Lung microvascular endothelial cell (primary cell): ENCODE results near the gene NCOR2. TPM values are rescaled to one million over a fixed set of nuclear protein-coding genes. Genes with fewer than 3 reads are reported as not detected.

Experiments used
- DNase-seq, 2 donors: peaks; one replicate each; pipeline versions ENCODE4 v3.0.0 to v3.0.0-alpha.2; 2010; ENCODE audit warnings: low read depth in 2 of 2
- total RNA-seq: library from RNA; depleted of rRNA; stranded (reverse); fragments of >200 nt; gene quantifications from 2 replicates; pipeline ENCODE4 v1.2.1, GENCODE V29; 2014

Gene NCOR2
- total RNA-seq, 1 donor from 2014 or later: 10.5 TPM

GRCh38 chr12:124560146-124560890, 7.1 kb downstream of the NCOR2 start:
- DNase-seq: no peak

DNA sequence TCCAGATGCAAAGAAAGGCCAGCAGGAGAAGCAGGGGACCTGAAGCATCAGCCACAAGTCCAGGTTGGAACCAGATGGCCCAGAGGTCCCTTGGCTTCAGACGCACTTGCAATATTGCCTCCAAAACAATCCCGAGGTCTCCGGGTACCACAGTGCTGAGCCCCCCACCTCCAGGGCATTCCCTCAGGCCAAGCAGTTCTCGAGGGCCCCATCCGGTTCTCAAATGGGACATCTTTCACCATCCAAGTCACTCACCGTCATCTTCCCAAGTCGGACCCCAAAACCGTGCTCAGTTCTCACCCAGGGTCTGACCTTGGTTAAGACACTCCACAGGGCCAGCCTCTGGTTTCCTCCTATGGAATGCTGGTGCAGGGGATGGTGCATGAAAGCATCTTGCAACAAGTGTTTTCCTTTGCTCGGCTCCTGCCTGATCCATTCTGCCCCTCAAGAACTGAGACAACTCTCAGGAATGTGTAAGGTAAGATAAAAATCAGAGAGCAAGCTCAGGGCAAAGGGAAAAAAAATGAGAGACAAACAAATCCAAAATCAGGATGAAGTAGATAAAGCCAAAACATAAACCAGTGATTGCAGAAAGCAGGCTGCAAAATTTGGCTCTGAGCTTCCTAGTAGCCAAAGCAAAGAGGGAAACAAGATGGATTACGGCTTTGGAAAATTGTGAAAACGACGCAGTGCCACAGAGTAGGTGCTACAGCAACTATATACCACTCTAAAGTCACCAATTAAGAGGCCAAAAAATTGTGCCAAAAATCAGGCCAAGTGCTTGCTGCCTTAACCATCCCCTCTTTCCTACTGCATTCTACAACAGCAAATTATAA, 8.0 kb downstream of the NCOR2 start:
- no peak for DNase-seq

DNA sequence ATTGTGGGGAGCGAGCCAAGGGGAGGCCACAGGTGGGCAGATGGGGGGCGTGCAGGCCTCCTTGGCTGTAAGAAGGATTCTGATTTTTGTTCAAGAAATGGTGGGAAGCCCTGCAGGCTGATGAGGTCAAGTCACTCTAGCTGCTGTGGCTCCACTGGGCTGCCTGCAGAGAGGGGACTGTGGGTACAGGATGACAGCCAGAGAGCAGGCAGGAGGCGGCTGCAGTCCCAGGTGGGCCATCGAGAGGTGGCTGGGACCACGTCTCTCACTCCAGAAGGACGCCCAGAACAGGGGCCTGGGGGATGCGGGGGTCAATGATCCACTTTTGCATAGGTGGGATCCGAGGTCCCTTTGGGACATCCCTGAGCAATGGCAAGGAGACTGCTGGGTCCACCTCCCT, 9.1 kb downstream of the NCOR2 start:
- no peak for DNase-seq

GRCh38 chr12:124557518-124558223, 9.7 kb downstream of the NCOR2 start:
- no peak for DNase-seq

- DNase-seq: no peak
Observed at GRCh38 chr12:124556896-124557501, 10.4 kb downstream of the NCOR2 start.

- DNase-seq: no peak
Observed at GRCh38 chr12:124556074-124556466, 11.3 kb downstream of the NCOR2 start.

- no peak for DNase-seq
Observed at GRCh38 chr12:124555168-124556073, 12.0 kb downstream of the NCOR2 start.

DNA sequence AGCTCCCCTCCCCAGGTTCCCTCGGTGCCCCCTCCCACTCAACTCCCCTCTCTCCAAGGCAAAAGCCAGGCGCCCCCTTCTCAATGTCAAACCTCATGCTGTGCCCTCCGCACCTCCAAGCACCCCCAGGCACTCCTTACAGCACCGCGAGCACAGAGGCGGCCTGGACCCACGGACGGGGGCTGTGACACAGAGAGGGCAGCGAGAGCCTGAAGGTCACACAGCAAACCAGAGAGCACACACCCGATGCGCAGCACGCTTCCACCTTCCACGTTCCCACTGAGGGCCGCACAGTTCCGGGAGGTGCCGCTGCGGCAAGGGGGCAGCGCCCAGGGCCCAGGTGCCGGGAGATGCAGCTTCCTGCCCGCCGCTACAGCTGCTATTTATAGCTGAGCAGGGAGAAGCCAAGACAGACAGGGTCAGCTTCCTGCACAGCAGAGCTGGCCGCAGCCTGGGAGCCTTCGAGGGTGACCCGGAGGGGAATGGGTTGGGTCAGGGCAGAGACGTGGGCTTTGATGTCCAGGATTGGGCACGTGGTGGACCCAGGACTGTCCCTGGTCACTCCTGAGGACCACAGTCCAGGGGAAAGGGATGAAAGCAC, 12.9 kb downstream of the NCOR2 start:
- DNase-seq: peak; percentile 25 to 69

DNA sequence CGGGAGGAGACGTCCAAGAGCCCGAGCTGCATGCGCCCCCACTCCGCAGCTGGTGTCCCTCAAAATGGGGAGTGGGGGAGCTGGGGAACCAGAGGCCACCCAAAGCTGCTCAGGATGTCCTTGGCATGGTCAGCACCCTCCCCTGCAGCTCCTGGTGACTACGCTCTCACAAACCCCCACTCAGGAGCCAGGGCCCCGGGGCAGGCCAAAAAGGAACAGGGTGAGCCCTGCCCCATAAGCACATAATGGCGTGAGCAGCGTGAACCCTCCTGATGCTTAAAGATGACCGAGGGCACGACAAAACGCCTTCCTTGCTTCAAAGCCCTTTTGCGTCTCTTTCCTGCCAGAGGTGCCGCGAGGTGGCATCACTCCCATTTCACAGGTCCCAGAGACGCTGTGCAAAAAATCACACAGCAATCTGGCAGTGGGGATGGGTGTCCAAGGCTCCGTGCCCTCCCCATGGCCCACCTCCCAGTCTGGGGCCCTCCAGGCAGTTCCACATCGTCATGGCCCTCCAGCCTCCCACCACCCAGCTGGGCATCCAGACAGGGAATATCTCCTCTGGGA, 13.5 kb downstream of the NCOR2 start:
- DNase-seq: no peak

GRCh38 chr12:124551268-124552144, 15.9 kb downstream of the NCOR2 start:
- peak; percentile 31 to 45 for DNase-seq

DNA sequence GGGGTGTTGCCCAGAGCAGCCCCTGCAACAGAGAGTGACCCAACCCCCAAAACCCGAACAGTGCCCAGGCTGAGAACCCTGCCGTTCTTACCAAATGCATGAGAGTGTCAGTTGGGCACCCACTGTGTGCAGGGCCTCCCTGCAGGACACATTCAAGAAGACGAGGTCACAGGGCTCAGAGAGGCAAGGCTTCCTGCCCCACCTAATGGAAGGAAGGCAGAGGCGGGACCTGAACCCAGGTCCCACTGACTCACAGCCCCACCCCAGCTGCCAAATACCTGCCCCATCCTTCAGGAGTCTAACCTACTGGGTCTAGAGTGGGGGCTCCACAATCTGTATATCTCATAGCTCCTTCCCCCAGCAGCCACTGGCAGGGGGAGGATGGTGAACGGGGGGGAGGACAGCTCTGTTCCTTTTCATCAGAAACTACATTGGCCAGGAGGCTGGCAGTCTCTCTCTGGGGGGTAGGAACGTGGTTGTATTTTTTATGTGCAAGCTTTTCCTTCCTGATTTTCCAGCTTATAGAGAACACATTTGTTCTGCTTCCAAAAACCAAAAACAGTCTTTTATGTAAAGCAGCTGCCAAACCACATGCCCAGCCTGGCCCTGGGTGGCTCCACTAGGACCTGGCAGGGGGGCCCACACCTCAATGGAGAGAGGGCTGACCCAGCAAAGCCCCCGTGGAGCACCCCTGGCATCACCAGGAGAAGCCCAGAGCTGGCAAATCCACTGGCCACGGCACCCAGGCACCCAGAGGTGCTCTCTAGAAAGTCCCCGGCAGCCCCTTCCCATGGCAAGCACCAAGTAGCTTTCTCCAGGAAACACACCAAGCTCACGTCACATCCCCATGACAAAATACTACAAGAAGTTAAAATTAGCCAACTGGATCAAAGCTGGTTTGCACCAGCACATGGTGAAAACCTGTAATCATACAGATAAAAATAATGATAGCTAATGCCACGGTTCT, 17.0 kb downstream of the NCOR2 start:
- DNase-seq: peak; percentile 67 to 71

DNA sequence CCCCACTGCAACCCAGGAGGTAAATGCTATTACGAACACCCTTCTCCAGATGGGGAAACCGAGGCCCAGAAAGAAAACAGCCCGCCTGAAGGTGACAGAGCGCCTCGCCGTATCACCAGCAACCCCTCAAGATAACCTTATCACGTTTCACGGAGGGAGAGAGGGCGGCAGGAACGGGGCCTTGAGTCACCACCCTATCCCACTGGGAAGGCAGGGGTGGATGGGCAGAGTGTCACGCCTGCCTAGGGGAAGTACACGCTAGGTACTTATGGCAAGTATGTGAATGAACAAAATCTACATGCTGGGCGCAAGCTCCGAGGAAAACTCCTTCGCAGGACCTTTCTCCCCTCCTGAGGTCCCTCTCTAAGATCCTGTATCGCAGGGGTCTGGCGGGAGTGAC, 17.8 kb downstream of the NCOR2 start:
- peak in 1 of 2 donors; percentile 56 for DNase-seq

- DNase-seq: peak; percentile 76 to 87
Observed at GRCh38 chr12:124548854-124549378, 18.5 kb downstream of the NCOR2 start.

DNA sequence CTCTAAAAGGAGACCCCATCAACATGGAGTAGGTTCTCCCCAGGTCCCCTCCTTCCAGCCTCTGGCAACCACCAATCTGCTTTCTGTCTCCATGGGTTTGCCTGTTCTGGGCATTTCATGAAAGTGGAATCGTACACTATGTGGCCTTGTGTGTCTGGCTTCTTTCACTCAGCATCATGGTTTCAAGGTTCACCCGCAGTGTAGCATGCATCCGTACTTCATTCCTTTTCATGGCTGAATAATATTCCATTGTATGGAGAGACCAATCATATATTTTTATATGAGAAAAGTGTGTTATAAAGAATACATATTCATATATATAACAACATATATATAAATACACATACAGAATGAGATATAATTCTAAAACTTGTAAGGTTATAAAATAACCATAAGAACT, 19.8 kb downstream of the NCOR2 start:
- no peak for DNase-seq

DNA sequence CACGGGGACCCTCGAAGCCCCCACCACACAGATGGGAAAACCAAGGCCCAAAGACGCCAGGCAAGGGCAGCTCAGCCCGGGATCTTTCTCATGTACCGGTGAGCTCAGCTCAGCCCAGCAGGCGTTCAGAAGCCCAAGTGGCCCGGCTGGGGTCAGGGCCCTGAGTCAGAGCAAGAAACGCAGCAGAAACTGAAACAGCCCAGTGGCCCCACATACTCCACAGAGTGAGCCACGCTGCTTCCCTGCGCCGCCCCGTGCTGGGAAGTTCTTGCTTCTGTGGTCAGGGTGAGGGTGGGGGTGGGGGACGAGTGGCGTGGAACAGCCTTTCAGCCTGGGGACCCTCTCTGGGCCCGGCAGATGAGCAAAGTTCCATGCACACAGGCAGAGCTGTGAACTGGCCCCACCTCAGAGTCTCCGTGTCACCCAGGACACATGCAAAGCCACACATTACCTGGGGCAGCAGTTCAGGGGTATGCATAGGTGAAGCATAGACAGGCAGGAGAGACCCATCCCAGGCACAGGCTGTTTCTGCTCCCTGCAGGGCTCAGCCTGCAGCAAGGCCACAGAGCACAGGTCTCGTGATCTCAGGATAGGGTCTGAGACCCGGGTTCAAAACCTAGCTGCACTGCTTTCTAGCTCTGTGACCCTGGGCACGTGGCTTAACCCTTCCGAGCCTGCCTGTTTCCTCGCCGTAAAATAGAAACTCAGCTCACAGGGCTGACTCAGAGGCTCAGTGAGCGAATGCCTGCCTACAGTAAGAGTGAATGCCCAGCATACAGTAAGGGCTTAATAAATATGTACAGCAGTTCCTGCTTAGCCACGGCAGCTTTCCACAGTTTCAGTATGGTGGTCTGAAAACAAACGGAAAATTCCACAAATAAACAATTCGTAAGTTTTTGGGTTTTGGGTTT, 21.6 kb downstream of the NCOR2 start:
- no peak for DNase-seq

DNA sequence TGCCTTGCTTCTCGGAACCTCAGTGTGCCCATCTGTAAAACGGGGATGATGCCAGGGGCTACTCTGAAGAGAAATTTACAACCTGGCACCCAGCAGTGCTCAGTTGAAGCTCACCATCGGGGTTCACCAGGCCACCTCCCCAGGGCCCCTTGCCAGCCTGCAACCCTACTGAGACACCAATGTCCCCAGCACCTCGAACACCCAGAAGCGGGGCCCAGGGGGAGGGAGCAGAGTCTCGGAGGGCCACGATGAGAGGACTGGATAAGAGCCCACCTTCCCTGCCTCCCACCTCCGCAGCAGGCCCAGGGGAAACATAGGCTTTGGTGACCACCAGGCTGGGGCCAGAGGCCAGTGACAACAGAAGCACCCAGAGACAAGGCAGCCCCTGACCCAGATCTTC, 22.4 kb downstream of the NCOR2 start:
- DNase-seq: no peak
